AG04449 (cell line): ENCODE measurements around the gene IRF1.
"Not testable (repeated sequence)": the region's sequence is repeated elsewhere in the genome, so short reads cannot be mapped to it uniquely, and the experiment has no call there.

Experiments
- CTCF ChIA-PET: fragments of 350-600 bp; formaldehyde crosslinking; extraction: SDS; loops from one replicate; lab custom pipeline; 2021; ENCODE audit warnings: antibody characterized with exemption; lab: Yijun Ruan, JAX
- POLR2A ChIA-PET: fragments of 400-600, 350-600 bp; formaldehyde crosslinking; extraction: SDS; loops from one replicate; lab custom pipeline; 2020; ENCODE audit warnings: antibody characterized with exemption, inconsistent platforms; lab: Yijun Ruan, JAX
- DNase-seq: peaks from one replicate; pipeline ENCODE4 v3.0.0-alpha.2; 2010; ENCODE audit warnings: low read depth, low spot score
- H3K4me3 ChIP-seq: 2 replicates; pipeline ENCODE4 v1.5.1; 2011; ENCODE audit warnings: low read depth, mild to moderate bottlenecking, control low read depth, low read length
- TF ChIP-seq, protein P1 (sequence below): IDR thresholded peaks from one replicate; pipeline ENCODE4 v1.5.1; 2011; ENCODE audit warnings: mild to moderate bottlenecking, moderate library complexity, low read length, control low read depth, inconsistent platforms; ENCODE audit not compliant: insufficient read depth; ENCODE audit errors: missing control alignments

IRF1 gene

GRCh38 chr5:132486318-132487094, 4.1 kb downstream of the IRF1 start:
- ChIA-PET POLR2A (no interaction called here), CTCF (interaction anchor here (3.4 to 21.9 kb wide), 5 partner anchors 8 to 98 kb away, joined by 11 to 610 read pairs (median 37); no protein-coding TSS in a partner anchor)
- TF ChIP-seq, protein P1, sequence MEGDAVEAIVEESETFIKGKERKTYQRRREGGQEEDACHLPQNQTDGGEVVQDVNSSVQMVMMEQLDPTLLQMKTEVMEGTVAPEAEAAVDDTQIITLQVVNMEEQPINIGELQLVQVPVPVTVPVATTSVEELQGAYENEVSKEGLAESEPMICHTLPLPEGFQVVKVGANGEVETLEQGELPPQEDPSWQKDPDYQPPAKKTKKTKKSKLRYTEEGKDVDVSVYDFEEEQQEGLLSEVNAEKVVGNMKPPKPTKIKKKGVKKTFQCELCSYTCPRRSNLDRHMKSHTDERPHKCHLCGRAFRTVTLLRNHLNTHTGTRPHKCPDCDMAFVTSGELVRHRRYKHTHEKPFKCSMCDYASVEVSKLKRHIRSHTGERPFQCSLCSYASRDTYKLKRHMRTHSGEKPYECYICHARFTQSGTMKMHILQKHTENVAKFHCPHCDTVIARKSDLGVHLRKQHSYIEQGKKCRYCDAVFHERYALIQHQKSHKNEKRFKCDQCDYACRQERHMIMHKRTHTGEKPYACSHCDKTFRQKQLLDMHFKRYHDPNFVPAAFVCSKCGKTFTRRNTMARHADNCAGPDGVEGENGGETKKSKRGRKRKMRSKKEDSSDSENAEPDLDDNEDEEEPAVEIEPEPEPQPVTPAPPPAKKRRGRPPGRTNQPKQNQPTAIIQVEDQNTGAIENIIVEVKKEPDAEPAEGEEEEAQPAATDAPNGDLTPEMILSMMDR: no peak
- no peak overlapping the region for H3K4me3 ChIP-seq
- no peak for DNase-seq

GRCh38 chr5:132485641-132486317, 4.8 kb downstream of the IRF1 start:
- H3K4me3 ChIP-seq: no peak overlapping the region
- TF ChIP-seq, protein P1: no peak
- CTCF ChIA-PET: interaction anchor here (3.4 to 21.9 kb wide), 3 partner anchors 15 to 97 kb away, joined by 11 to 610 read pairs (median 56); no protein-coding TSS in a partner anchor
- DNase-seq: no peak
- POLR2A ChIA-PET: interaction anchor here (1.5 kb wide), 1 partner anchor 59 kb away, joined by 5 read pairs; no protein-coding TSS in a partner anchor

- not testable (repeated sequence) for DNase-seq, H3K4me3 ChIP-seq
- CTCF ChIA-PET: interaction anchor here (0.9 to 1.1 kb wide), 3 partner anchors 16 to 98 kb away, joined by 3 to 5 read pairs (median 3); no protein-coding TSS in a partner anchor
- POLR2A ChIA-PET: interaction anchor here (1.5 kb wide), 1 partner anchor 59 kb away, joined by 5 read pairs; no protein-coding TSS in a partner anchor
Observed at GRCh38 chr5:132484876-132485640, 5.5 kb downstream of the IRF1 start.

DNA sequence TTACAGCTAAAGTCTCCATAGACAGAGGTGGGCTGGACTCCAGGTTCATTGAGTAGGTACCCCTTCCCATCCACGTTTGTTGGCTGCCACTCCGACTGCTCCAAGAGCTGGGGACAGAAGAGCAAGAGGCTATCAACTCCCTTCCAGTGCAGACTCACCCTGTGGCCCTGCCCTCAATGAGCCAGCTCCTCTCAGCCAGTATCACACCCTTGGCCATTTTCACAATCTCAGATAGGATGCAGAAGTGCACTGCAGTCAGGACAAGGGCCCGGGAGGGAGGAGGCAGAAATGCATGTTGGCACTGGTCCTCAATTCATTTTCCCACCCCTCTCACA, 6.2 kb downstream of the IRF1 start:
- no peak for DNase-seq
- POLR2A ChIA-PET: interaction anchor here (1.5 kb wide), 1 partner anchor 58 kb away, joined by 5 read pairs; no protein-coding TSS in a partner anchor
- no peak overlapping the region for H3K4me3 ChIP-seq
- TF ChIP-seq, protein P1: no peak
- CTCF ChIA-PET: interaction anchor here (0.9 to 1.1 kb wide), 4 partner anchors 17 to 98 kb away, joined by 3 to 5 read pairs (median 3); no protein-coding TSS in a partner anchor

DNA sequence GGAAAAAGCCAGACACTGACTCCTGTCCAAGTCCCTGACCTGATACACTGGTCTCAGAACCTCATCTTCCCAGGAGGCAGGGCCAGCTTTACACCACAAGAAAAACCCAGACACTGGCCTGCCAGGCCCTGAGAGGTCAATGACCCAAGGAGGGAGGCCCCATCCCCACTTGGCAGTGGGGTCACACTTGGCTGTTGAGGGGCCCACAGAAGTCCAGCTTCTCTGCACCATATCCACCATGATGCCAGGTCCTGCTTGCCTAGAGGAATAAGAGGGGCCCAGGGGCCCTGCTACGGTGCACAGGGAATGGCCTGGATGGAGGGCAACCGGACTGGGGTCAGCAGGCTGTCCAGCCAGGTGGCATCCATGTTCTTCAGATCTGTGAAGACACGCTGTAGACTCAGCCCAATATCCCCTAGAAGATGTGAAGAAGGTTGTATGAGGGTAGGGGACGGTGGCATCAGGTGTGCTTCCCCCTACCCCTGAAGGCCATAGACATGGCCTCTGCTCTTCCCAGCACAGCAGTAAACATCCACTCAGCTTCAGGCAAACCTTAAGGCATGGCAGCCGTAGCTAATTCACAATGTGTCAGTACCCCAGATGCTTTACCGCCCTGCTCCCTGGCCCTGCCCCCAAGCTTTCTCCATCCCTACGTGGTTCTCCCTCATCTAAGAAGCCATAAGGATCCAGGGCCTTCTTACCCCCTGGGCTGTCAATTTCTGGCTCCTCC, 6.7 kb downstream of the IRF1 start:
- DNase-seq: no peak
- ChIA-PET CTCF (interaction anchor here (0.7 to 1.3 kb wide), 6 partner anchors 10 to 97 kb away, joined by 3 to 5 read pairs (median 3); no protein-coding TSS in a partner anchor), POLR2A (no interaction called here)
- TF ChIP-seq, protein P1: no peak
- H3K4me3 ChIP-seq: no peak overlapping the region

DNA sequence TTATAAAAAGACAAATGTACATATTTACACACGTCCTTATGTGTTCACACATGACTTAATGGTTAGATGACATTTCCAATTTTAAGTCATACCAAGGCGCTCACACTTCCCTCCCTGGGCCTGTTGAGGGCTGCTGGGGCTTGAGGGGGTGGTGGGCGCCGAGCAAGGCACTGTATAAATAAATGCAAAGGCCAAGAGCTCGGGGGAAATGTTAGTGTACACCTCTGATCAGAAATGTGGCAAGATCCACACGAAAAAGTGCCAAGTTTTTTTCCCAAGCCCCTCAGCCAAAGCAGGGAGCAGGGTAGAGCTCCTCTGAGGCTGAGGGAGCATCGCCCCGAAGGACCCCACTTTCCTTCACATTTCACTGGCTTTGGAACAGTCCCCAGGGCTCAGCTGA, 7.5 kb downstream of the IRF1 start:
- H3K4me3 ChIP-seq: no peak overlapping the region
- CTCF ChIA-PET: interaction anchor here (0.7 to 1.3 kb wide), 5 partner anchors 9 to 66 kb away, joined by 3 to 4 read pairs (median 3); no protein-coding TSS in a partner anchor
- POLR2A ChIA-PET: no interaction called here
- DNase-seq: no peak
- TF ChIP-seq, protein P1: no peak
